Neural progenitor cell (in vitro differentiated cells): ENCODE measurements around the gene C22orf31. TPM values are rescaled to one million over a fixed set of nuclear protein-coding genes. Genes with fewer than 3 reads are reported as not detected.
A peak's percentile ranks its signal among the peaks of the same experiment; 100 is the strongest.

Experiments used
- DNase-seq: peaks from one replicate; pipeline ENCODE4 v3.0.0-alpha.2; 2016; ENCODE audit warnings: low spot score
- H2AFZ ChIP-seq: fragments of 200-600 bp; sonication (generic); replicated peaks from 2 replicates; pipeline ENCODE4 v1.6.1; 2016; ENCODE audit warnings: antibody characterized with exemption
- H3F3A ChIP-seq: fragments of 200-600 bp; sonication (generic); 2 replicates; pipeline ENCODE4 v1.6.1; 2016; ENCODE audit warnings: antibody characterized with exemption, low read depth
- H3K27ac ChIP-seq: fragments of 200-600 bp; sonication (generic); 2 replicates; pipeline ENCODE4 v1.5.1; 2016; ENCODE audit warnings: mild to moderate bottlenecking
- H3K27me3 ChIP-seq: fragments of 200-600 bp; sonication (generic); 2 replicates; pipeline ENCODE4 v1.6.1; 2016; ENCODE audit warnings: mild to moderate bottlenecking, moderate library complexity
- H3K36me3 ChIP-seq: fragments of 200-600 bp; sonication (generic); 2 replicates; pipeline ENCODE4 v1.5.1; 2016
- H3K4me1 ChIP-seq: fragments of 200-600 bp; sonication (generic); 2 replicates; pipeline ENCODE4 v1.6.1; 2016; ENCODE audit warnings: mixed run types
- H3K4me2 ChIP-seq: fragments of 200-600 bp; sonication (generic); 2 replicates; pipeline ENCODE4 v1.6.1; 2016
- H3K4me3 ChIP-seq: fragments of 200-600 bp; sonication (generic); 2 replicates; pipeline ENCODE4 v1.5.1; 2016
- H3K79me2 ChIP-seq: fragments of 200-600 bp; sonication (generic); 2 replicates; pipeline ENCODE4 v1.6.1; 2016; ENCODE audit warnings: low read depth
- H3K9ac ChIP-seq: fragments of 200-600 bp; sonication (generic); 2 replicates; pipeline ENCODE4 v1.6.1; 2016
- H3K9me3 ChIP-seq: fragments of 200-600 bp; sonication (generic); 2 replicates; pipeline ENCODE4 v1.5.1; 2016; ENCODE audit warnings: low read depth
- H4K20me1 ChIP-seq: fragments of 200-600 bp; sonication (generic); 2 replicates; pipeline ENCODE4 v1.6.1; 2016; ENCODE audit warnings: low read depth
- H3K27ac Mint-ChIP-seq: 3 replicates; pipeline ENCODE4 v1.8.0; 2021; ENCODE audit warnings: mixed read lengths
- H3K27me3 Mint-ChIP-seq: 2 replicates; pipeline ENCODE4 v1.8.0; 2022; ENCODE audit warnings: low read depth, mild to moderate bottlenecking, inconsistent platforms, moderate library complexity, mixed read lengths; ENCODE audit not compliant: insufficient read depth
- H3K36me3 Mint-ChIP-seq: 3 replicates; pipeline ENCODE4 v1.8.0; 2021; ENCODE audit warnings: mixed read lengths
- H3K4me1 Mint-ChIP-seq: 3 replicates; pipeline ENCODE4 v1.8.0; 2021; ENCODE audit warnings: mixed read lengths
- H3K4me3 Mint-ChIP-seq: 3 replicates; pipeline ENCODE4 v1.8.0; 2021; ENCODE audit warnings: mild to moderate bottlenecking, moderate library complexity, mixed read lengths
- H3K9me3 Mint-ChIP-seq: 3 replicates; pipeline ENCODE4 v1.8.0; 2020; ENCODE audit warnings: mixed read lengths
- CTCF ChIP-seq: fragments of 200-600 bp; sonication (generic); IDR thresholded peaks from 2 replicates; pipeline ENCODE4 v1.5.1; 2017; ENCODE audit warnings: antibody characterized with exemption, mild to moderate bottlenecking
- EZH2 ChIP-seq: fragments of 200-600 bp; sonication (generic); IDR thresholded peaks from 2 replicates; pipeline ENCODE4 v1.6.1; 2017; ENCODE audit warnings: antibody characterized with exemption, mild to moderate bottlenecking, moderate library complexity
- EZH2phosphoT487 ChIP-seq: fragments of 200-600 bp; sonication (generic); IDR thresholded peaks from 2 replicates; pipeline ENCODE4 v1.6.1; 2017; ENCODE audit warnings: antibody characterized with exemption
- total RNA-seq: library from RNA; depleted of rRNA; stranded (reverse); fragments of >200 nt; gene quantifications from 2 replicates; pipeline ENCODE4 v1.2.3, GENCODE V29; 2015; ENCODE audit warnings: low replicate concordance

The C22orf31 gene
- total RNA-seq, 1 donor from 2014 or later: not detected

- no peaks in the 10 kb centered on the region for H3K9me3 Mint-ChIP-seq
- H3K4me1 ChIP-seq: no peaks in the 10 kb centered on the region
- no peak overlapping the region for H3K27ac ChIP-seq
- H3K27me3 Mint-ChIP-seq: no peaks in the 10 kb centered on the region
- H3K4me1 Mint-ChIP-seq: peaks cover 19% of the 10 kb centered on the region
- H3K27me3 ChIP-seq: no peaks in the 10 kb centered on the region
- H3K9me3 ChIP-seq: no peaks in the 10 kb centered on the region
- no peak overlapping the region for H3K4me3 ChIP-seq
- H3F3A ChIP-seq: no peaks in the 10 kb centered on the region
- H3K36me3 Mint-ChIP-seq: peaks cover 39% of the 10 kb centered on the region
- H3K9ac ChIP-seq: no peak overlapping the region
- TF ChIP-seq EZH2: no peak
- H3K27ac Mint-ChIP-seq: no peak overlapping the region
- no peaks in the 10 kb centered on the region for H3K36me3 ChIP-seq
- no peak overlapping the region for H3K4me3 Mint-ChIP-seq
- no peak overlapping the region for H2AFZ ChIP-seq
- H4K20me1 ChIP-seq: peaks cover 5% of the 10 kb centered on the region
- no peak overlapping the region for H3K4me2 ChIP-seq
- peaks cover 7% of the 10 kb centered on the region for H3K79me2 ChIP-seq
- no peak for DNase-seq
These were observed 16.9 kb downstream of the C22orf31 start for GRCh38 chr22:29044657-29045176.

- Mint-ChIP-seq H3K9me3 (no peaks in the 10 kb centered on the region), H3K36me3 (peaks cover 37% of the 10 kb centered on the region), H3K4me1 (peaks cover 24% of the 10 kb centered on the region), H3K27ac (peak overlapping the region; percentile 57), H3K4me3 (no peak overlapping the region), H3K27me3 (peaks cover 2% of the 10 kb centered on the region)
- Histone ChIP-seq H2AFZ (no peak overlapping the region), H3K27ac (no peak overlapping the region), H3K4me3 (no peak overlapping the region), H3K4me2 (no peak overlapping the region), H3K9ac (no peak overlapping the region), H3K9me3 (no peaks in the 10 kb centered on the region), H4K20me1 (peaks cover 5% of the 10 kb centered on the region), H3K79me2 (peaks cover 7% of the 10 kb centered on the region), H3K36me3 (no peaks in the 10 kb centered on the region), H3F3A (no peaks in the 10 kb centered on the region), H3K27me3 (no peaks in the 10 kb centered on the region), H3K4me1 (no peaks in the 10 kb centered on the region)
- TF ChIP-seq CTCF (no peak), EZH2phosphoT487 (no peak), EZH2 (no peak)
- no peak for DNase-seq
These were observed 17.6 kb downstream of the C22orf31 start for GRCh38 chr22:29043906-29044575.

GRCh38 chr22:29041408-29041807, 20.2 kb downstream of the C22orf31 start:
- H3K9ac ChIP-seq: no peak overlapping the region
- H4K20me1 ChIP-seq: peaks cover 9% of the 10 kb centered on the region
- H3K4me1 Mint-ChIP-seq: peaks cover 44% of the 10 kb centered on the region
- no peak overlapping the region for H3K4me2 ChIP-seq
- no peaks in the 10 kb centered on the region for H3F3A ChIP-seq
- H3K36me3 Mint-ChIP-seq: peaks cover 21% of the 10 kb centered on the region
- no peaks in the 10 kb centered on the region for H3K9me3 ChIP-seq
- no peak overlapping the region for H2AFZ ChIP-seq
- no peaks in the 10 kb centered on the region for H3K27me3 ChIP-seq
- peaks cover 7% of the 10 kb centered on the region for H3K79me2 ChIP-seq
- H3K4me3 ChIP-seq: no peak overlapping the region
- H3K27me3 Mint-ChIP-seq: peaks cover 3% of the 10 kb centered on the region
- DNase-seq: no peak
- no peaks in the 10 kb centered on the region for H3K36me3 ChIP-seq
- TF ChIP-seq EZH2phosphoT487 (no peak), CTCF (no peak), EZH2 (no peak)
- no peaks in the 10 kb centered on the region for H3K9me3 Mint-ChIP-seq
- peak overlapping the region; percentile 7 for H3K27ac Mint-ChIP-seq
- no peak overlapping the region for H3K4me3 Mint-ChIP-seq
- no peaks in the 10 kb centered on the region for H3K4me1 ChIP-seq
- H3K27ac ChIP-seq: no peak overlapping the region
